ENCODE measurements around the gene MAP4.

MAP4 gene

DNA sequence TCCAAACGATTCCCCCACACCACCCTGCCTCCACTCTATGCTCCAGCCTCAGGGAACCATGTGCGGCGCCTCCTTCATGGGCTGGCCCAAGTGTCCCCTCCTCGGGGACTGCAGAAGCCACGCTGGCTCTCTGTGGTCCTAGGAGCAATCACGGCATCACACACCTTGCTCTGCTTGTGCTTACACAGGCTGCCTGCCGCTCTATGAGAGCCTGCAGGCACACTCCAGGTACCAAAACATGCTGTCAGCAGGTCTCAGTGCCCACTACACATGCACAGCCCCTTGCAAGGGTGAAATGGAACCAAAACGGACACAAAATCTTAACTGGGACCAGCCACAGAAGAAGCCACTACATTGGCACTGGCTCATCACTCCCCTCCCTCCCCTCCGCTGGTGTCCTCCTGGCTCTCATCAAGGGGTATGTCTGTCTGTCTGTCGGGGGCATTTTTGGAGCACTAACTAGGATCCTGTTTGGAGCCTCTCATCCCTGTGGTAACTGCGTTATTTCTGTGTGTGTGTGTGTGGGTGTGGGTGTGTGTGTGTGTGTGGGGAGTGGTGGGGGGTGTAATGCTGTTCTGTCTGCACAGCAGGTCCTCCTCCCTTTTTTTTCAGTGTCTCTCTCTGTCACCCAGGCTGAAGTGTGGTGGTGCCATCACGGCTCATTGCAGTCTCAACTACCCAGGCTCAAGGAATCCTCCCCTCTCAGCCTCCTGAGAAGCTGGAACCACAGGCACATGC lies 152.7 kb downstream of the MAP4 start:
- DNase-seq (ENCODE audit: low read depth, low spot score), result no peak

GRCh38 chr3:47859956-47860605 lies 156.1 kb downstream of the MAP4 start:
- no peak for DNase-seq (ENCODE audit: low read depth, low spot score)

- DNase-seq (ENCODE audit: low read depth, low spot score), result no peak
Measured at GRCh38 chr3:47857151-47857550, 159.1 kb downstream of the MAP4 start.

GRCh38 chr3:47856669-47857068 lies 159.5 kb downstream of the MAP4 start:
- DNase-seq (ENCODE audit: low read depth, low spot score), result no peak

DNA sequence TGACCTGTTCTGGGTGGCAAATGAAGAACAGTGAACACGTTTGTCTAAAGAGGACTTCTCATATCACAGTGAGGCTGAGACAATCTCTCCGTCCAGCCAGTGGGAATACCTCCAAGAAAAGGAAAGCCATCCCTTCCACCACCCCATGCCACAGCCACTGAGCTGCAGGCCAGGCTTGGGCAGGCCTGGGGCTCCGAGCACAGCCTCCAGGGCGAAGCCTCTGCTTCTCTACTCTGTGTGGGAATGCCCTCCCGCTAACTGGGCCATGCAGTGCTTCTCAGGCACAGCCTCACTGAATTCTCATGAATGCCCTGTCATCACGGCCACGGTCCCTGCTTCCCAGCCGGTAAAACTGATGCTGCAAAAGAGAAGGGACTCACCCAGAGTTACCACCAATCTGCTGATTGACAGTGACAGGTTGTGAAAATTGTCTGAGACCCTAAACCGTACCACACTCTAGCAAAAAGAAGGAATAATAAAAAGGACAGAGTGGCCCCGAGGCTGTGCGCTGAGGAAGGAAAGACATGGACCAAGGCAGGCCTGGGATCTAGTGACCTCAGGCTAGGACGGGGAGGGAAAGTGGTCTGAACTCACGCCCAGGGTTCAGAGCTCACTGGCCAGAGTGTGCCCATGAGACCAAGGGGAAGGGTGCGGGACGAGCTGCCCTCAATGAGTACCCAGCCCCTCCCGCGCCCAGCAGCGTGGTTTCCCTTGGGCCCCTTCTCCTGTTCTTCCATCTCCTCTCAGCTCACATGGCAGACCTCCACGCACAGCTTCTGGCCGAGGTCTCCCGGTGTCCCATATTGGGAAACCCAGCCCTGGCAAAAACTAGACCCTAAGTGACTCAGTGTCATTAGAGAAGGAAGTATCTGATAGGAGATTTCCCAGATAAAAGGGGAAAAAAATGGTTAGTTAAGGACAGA lies 160.5 kb downstream of the MAP4 start:
- no peak for DNase-seq (ENCODE audit: low read depth, low spot score)

DNA sequence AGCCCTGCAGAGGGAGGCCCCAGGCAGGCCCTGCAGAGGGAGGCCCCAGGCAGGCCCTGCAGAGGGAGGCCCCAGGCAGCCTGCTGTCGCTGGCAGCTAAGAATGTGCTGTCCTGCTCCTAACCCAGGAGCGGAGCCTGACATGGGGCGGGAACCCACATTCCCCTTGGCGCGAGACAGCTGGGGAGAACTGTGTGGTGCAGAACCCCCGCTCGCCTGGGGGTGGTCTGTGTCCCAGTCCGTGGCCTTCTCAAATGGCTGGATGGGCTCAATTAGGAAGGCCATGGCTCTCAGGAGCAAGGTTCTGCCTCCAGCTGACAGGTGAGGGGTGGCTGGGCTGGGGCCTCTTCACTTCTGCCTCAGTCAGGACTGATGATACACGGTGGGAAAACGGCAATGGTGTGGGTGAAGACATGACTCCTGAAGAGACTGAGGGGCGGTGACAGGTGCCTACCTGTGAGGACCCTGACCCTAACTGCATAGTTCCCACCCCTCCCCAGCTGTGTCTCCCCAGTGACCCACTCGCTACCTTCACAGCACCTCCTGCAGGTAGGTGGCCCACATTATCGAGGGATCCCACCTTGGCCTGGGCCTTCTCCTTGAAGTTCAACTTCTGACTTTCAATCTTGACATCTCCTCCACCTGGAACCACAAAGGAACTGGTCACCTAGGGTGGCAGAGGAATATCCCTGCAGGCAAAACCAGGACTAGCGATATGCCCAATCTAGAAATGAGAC lies 161.3 kb downstream of the MAP4 start:
- no peak for DNase-seq (ENCODE audit: low read depth, low spot score)

DNA sequence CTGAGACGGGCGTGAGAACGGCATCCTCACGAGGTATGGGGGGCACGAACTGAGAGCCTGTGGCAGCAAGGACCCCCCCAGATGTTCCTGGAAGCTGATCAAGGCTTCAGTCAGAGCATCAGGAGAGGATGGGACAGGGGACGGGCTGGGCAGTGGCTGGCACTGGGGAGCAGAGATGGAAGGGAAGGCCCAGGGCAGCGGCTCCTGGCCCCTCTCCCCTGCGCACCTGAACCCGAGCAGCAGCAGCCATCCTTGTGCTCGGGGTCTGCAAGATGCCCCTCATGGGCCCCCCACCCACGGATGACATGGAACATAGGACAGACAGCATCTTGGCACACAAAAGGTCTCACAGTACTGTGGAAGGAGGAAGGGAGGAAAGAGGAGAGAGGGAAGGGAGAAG lies 161.9 kb downstream of the MAP4 start:
- no peak for DNase-seq (ENCODE audit: low read depth, low spot score)

DNA sequence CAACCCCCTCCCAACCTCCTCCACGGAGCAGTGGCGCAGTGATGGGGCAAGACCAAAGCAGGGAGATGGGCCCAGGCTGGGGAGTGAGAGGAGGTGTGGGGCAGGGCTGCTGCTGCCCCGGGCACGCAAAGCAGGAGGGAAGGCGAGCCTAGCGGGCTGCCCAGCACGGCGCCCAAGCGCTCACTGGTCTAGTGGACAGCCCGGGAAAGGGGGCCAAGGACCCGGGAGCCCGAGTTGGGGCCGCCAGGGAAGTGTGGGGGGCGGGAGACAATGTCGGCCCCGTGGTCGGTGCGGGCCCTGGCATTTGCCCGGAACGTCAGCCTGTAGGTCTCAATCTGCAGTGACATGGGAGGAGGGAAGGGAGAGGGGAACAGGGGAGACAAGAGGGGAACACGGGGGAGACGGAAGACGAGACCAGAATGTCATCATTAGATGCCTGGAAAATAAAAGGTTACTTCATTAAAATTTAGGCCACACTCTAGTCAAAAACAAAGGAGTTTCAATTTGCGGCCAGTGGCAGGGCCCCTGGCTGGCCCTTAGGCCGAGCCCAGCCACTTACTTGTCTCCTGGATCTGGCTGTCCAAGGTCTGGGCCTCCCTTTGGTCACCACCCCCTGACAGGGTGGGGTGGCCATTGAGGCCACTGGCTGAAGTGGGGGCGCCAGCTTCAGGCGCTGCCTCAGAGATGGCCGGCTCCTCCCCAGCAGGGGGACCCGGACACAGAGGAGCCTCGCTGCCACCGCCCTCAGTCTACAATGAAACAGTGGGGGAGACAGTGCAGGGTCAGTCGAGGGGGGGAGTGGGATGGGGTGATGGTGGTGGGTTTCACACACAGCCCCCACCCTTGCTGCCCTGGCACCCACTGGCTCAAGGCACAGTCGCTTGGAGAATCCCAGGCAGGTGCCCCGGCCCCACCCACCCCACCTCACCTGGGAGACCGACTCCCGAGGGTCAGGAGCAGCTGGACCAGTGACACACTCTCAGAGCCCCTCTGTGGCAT lies 163.3 kb downstream of the MAP4 start:
- no peak for DNase-seq (ENCODE audit: low read depth, low spot score)

DNA sequence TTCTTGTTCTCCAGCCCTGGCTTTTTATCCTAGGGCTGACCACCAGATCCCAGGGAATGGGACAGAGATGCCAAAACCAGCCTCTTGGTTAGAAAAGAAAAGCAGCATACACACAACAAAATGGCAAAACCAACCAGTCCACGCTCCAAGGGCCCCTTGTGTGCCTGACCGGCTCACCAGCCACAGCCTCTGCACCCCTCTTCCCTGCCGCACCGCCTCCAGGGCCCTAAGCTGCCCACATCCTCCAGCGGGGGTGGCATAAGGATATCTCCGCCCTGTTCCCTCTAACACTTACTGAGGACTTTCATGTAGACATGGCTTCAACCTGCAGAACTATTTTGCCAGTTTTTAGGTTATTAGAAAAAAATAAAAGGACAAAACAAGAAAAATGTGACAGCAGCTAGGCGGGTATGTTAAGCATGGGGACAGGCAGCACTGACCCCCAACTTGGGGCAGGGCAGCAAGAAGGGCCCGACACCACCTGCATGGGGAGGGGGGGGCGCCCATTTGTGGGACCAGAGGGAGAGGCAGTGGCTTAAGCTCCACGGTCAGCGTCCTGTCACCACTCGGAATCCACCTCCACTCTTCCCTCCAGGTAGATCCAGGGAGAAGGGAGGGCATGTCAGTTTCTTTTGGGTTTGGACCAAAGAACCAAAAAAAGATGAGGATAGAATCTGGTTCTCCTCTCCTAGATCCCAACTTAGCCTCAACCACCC lies 164.2 kb downstream of the MAP4 start:
- no peak for DNase-seq (ENCODE audit: low read depth, low spot score)

- DNase-seq (ENCODE audit: low read depth, low spot score), result no peak
Measured at GRCh38 chr3:47850564-47851410, 165.4 kb downstream of the MAP4 start.

GRCh38 chr3:47849699-47850563 lies 166.3 kb downstream of the MAP4 start:
- DNase-seq (ENCODE audit: low read depth, low spot score), result no peak

DNA sequence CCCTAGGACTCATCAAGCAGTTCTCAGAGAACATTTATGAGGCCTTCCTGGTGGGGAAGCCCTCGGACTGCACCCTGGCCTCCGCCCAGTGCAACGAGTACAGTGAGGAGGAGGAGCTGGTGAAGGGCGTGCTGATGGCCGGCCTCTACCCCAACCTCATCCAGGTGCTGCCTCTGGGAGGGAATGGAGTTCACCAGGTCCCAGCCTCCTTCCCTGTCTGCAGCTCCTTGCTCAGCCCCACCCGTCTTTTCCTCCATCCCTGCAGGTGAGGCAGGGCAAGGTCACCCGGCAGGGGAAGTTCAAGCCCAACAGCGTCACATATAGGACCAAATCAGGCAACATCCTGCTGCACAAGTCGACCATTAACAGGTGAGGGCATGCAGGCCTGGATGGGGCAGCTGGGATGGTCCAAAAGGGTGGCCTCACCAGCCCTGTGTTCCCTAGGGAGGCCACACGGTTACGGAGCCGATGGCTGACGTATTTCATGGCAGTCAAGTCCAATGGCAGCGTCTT lies 167.0 kb downstream of the MAP4 start:
- no peak for DNase-seq (ENCODE audit: low read depth, low spot score)

DNA sequence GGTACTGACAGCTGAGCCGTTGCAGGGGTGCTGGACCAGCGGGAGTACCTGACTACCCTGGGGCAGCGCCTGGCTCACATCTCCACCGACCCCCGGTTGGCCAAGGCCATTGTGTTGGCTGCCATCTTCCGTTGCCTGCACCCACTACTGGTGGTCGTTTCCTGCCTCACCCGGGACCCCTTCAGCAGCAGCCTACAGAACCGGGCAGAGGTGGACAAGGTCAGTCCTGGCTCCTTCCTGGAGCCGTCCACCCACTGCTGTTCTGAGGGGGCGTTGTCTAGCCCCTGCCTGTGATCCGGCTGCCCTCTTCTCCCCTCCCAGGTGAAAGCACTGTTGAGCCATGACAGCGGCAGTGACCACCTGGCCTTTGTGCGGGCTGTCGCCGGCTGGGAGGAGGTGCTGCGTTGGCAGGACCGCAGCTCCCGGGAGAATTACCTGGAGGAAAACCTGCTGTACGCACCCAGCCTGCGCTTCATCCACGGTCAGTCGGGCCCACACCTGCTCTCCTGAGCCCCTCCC lies 167.6 kb downstream of the MAP4 start:
- DNase-seq (ENCODE audit: low read depth, low spot score), result no peak

GRCh38 chr3:47847801-47848518 lies 168.3 kb downstream of the MAP4 start:
- DNase-seq (ENCODE audit: low read depth, low spot score), result no peak

DNA sequence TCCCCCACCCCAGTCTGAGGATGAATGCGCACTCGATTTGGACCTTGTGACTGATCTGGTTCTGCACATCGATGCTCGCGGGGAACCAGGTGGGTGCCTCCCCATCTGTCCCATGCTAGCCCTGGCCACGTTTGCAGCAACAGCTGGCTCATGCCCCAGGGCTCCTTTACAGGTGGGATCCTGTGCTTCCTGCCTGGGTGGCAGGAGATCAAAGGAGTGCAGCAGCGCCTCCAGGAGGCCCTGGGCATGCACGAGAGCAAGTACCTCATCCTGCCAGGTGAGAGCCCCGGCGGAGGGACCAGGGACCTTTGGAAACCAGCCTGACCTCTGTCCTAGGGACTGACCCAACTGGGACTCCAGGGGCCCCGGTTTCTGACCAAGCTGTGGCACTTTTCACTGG lies 169.0 kb downstream of the MAP4 start:
- DNase-seq (ENCODE audit: low read depth, low spot score), result no peak

DNA sequence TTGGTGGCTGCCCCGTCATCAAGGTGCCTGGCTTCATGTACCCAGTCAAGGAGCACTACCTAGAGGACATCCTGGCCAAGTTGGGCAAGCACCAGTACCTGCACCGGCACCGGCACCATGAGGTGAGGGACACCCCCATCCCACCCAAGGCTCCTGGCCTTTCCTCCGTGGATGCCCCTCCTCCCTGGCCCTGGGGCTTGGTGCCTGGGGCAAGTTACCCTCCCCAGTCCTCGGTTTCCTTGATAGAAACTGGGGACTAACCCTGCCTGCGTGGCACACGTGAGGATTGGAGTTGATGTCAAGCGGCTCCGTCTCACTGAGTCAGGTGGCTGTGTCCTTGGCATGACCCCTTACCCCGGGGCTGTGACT lies 169.4 kb downstream of the MAP4 start:
- no peak for DNase-seq (ENCODE audit: low read depth, low spot score)
